ELF-1 (cell line): ENCODE data around the gene C10orf143.
"Not testable (repeated sequence)": the region's sequence is repeated elsewhere in the genome, so short reads cannot be mapped to it uniquely, and the experiment has no call there.

Experiments used
- DNase-seq: peaks from one replicate; pipeline ENCODE4 v3.0.0-alpha.2; 2016; ENCODE audit warnings: low read depth, low spot score

C10orf143 gene

DNA sequence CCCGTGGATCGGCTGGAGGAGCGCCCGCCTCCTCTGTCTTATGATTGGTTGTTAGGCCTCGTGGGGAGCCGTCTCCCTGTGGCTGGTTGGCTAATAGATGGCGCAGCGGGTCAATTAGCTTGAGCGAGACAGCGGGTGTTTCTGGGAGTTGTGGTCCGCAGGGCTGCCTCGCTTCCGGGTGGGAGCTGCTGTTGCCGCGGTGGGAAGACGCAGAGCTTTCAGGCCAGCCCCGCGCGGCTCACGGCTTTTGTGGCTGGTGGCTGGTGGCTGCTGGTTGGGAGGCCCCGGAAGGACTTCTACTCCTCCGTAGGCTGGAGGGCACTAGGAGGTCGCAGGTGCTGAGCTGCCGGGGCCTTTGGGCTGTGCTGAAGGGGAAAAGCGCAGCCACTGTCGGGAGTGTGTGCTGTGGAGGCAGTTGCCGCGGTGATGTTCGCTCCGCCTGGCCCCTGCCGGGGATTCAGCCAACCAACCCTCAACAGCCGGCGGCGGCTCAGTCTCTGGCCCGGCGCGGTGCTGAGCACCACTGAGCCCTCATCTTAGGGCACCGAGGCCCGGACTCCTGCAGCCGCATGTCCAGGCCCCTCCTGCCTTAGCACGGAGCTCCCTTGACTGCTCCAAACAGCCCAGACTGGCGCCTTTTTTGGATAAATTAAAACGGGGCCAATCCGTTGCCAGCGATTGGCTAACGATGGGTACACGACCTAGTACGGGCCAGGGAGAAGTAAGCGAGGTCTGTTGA, 652 bp upstream of the C10orf143 start:
- DNase-seq, result peak; percentile 99

GRCh38 chr10:130109796-130110245, 809 bp downstream of the C10orf143 start:
- DNase-seq, result peak; percentile 90

- no peak for DNase-seq
Observed at GRCh38 chr10:130108934-130109604, 1.6 kb downstream of the C10orf143 start.

- not testable (repeated sequence) for DNase-seq
Observed at GRCh38 chr10:130108146-130108545, 2.5 kb downstream of the C10orf143 start.

- peak; percentile 87 for DNase-seq
Observed at GRCh38 chr10:130105724-130106123, 4.9 kb downstream of the C10orf143 start.

DNA sequence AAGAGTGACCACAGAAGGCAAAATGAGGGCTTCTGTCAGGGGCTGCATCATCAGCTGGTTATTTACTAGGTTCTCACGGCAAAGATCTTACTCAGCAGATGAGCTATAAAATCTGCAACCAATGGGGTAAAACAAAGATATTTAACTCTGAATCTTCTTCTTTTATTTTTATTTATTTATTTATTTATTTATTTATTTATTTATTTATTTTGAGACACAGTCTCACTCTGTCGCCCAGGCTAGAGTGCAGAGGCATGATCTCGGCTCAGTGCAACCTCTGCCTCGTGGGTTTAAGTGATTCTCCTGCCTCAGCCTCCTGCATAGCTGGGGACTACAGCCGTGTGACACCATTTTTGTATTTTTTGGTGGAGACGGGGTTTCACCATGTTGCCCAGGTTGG, 11.3 kb downstream of the C10orf143 start:
- DNase-seq, result no peak

- peak; percentile 53 for DNase-seq
Observed at GRCh38 chr10:130090565-130090964, 20.1 kb downstream of the C10orf143 start.

- no peak for DNase-seq
Observed at GRCh38 chr10:130080461-130080814, 30.2 kb downstream of the C10orf143 start.

GRCh38 chr10:130079614-130080460, 30.8 kb downstream of the C10orf143 start:
- DNase-seq, result no peak

DNA sequence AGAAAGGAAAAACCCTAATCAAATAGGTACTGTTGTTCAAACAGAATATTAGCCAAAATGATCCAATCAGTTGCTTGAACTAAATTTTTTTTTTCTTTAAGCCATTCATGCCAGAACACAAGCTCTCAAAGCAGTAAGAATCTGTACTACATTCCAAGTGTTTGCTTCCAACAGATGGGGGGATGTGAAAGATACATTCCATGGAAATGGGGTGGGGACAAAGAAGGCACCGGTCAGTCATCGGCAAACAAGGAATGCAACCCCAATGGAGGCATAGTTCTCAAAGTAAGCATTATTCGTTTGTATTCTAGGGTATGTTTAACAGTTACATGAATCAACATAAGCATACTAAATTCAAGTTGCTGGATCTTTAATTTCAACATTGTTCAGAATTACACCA, 32.5 kb downstream of the C10orf143 start:
- DNase-seq, result no peak

DNA sequence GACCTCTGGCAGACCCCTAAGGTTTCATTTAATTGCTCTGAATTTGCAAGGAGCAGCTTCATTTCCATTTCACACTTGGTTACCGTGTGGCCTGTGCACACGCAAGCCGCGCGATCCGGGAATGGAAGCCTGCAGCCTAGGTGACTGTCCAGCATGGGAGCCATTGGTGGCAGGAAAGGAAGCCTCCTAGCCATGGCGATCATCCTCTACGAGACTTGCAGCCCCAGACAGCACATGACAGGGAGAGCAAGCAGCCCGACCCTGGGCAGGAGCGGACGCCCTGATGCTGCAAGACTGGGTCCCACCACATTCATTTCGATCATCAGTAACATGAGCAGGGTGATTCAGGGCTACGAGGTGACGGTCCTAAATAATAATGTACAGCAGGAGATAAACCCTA, 33.9 kb downstream of the C10orf143 start:
- DNase-seq, result no peak

- DNase-seq, result no peak
Observed at GRCh38 chr10:130074639-130075038, 36.0 kb downstream of the C10orf143 start.

DNA sequence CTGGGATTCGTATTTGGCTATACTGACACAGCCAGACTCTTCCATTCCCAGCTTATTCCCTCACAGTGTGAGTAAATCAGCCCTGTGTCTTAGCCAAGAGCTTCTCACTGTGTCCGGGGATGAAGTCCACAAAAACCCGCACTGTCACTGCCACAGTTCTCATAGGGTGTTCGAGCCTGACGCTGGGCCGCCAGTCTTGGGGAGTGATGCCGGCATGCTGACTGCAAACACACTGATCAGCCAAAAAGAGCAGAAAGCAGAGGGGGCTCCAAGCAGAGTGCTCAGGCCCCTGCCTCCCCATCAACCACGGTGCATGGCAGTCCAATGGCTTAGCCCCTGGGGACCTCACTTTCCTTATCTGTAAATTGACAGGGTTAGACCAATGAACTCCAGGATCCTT, 36.7 kb downstream of the C10orf143 start:
- no peak for DNase-seq

- DNase-seq, result no peak
Observed at GRCh38 chr10:130072247-130072646, 38.4 kb downstream of the C10orf143 start.

DNA sequence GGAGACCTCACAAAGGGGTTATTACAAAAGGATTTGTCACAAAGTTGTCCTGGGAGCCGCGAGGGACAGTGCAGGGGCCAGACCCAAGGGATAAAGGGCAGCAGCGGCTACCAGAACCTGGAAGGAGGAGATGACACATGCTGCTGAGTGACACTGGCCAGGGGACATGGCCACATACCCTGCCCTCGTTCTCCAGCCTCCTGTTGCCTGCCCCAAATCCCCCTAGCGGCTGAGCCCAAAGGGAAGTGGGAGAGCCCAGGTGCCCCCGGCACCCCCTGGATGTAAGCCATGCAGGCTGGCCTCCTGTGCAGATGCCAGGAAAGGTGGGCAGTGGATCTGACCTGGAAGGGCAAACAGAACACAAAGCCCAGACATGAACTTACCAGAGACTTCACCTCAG, 42.7 kb downstream of the C10orf143 start:
- no peak for DNase-seq

DNA sequence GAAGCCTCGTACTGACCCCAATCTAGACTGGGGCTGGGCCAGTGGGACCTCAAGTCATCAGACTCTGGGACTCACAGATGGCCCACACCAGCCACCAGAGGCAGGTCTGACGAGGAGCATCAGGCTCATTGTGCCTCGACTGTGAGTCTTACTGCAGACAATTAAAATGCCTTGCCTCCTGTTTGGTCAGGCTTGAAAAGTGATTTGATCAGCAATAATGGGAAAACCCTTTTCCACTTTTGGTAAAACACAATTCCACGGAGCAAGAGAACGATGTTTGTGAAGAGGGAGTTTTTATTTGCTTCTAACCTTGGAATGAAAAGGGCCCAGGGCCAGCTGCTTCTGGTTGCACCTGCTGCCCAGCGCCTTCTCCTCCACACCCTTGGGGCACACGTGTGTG, 43.9 kb downstream of the C10orf143 start:
- no peak for DNase-seq

GRCh38 chr10:130065251-130065650, 45.4 kb downstream of the C10orf143 start:
- DNase-seq, result no peak

- no peak for DNase-seq
Observed at GRCh38 chr10:130064783-130065182, 45.8 kb downstream of the C10orf143 start.

DNA sequence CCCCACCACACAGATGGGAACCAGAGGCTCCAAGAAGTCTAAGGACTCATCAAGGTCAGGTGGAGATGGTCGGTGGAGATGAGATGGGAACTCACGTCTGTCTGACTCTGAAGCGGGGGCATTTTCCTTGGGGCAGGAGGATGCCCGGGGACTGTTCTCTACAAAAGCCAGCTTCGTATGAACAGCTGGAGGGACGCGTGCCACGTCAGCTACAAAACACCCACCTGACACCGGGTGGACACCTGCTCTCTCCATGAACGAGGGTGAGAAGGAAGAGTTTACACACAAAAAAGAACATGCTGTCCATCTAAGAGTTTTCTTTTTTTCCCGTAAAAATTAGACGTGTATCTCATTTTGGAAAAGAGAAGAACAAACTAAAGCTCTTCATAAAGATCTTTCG, 47.7 kb downstream of the C10orf143 start:
- DNase-seq, result no peak

GRCh38 chr10:130062201-130062600, 48.4 kb downstream of the C10orf143 start:
- DNase-seq, result no peak

GRCh38 chr10:130061760-130062159, 48.9 kb downstream of the C10orf143 start:
- no peak for DNase-seq

DNA sequence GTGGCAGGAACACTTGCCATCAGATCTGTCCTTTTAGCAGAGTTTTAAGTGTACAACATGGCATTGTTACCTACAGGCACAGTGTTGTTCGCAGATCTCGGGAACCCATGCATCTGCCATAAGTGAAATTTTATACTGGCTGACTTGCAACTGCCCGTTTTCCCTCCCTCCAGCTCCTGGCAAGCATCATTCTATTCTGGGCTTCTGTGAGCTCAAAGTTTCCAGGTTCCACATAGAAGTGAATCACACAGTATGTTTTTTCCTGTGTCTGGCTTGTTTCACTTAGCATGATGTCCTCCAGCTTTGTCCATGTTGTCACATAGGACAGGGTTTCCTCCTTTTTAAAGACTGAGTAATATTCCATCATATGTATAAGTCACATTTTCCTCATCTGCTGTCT, 56.6 kb downstream of the C10orf143 start:
- no peak for DNase-seq
